Prostate gland (tissue), 2 donors: ENCODE data around the gene SPCS3. TPM values are rescaled to one million over a fixed set of nuclear protein-coding genes. Genes with fewer than 3 reads are reported as not detected.

Experiments used
- DNase-seq: peaks from one replicate; pipeline ENCODE4 v3.0.0-alpha.2; 2019; ENCODE audit warnings: low spot score
- H3K27ac ChIP-seq, 2 donors: fragments of 200-600 bp; sonication (generic); 2 replicates each; pipeline ENCODE4 v1.5.1; 2017 to 2019
- H3K27me3 ChIP-seq: fragments of 200-600 bp; sonication (generic); replicated peaks from 2 replicates; pipeline ENCODE4 v1.5.1; 2019; ENCODE audit not compliant: insufficient read depth
- H3K36me3 ChIP-seq, 2 donors: fragments of 200-600 bp; sonication (generic); 1 replicate in 1 of 2; 2 replicates in 1 of 2; pipeline versions ENCODE4 v1.5.1 to v1.8.1; 2017 to 2019
- H3K4me1 ChIP-seq: fragments of 200-600 bp; sonication (generic); replicated peaks from 2 replicates; pipeline ENCODE4 v1.5.1; 2019
- H3K4me3 ChIP-seq, 2 donors: fragments of 200-600 bp; sonication (generic); 2 replicates each; pipeline ENCODE4 v1.5.1; 2017 to 2019
- H3K9me3 ChIP-seq: fragments of 200-600 bp; sonication (generic); 2 replicates; pipeline ENCODE4 v1.5.1; 2017
- POLR2A ChIP-seq: fragments of 450-650 bp; IDR thresholded peaks from one replicate; pipeline ENCODE4 v1.6.1; 2016; ENCODE audit warnings: antibody characterized with exemption, mild to moderate bottlenecking
- POLR2AphosphoS5 ChIP-seq: sonication (generic); formaldehyde crosslinking; IDR thresholded peaks from one replicate; pipeline ENCODE4 v1.6.1; 2017; ENCODE audit warnings: antibody characterized with exemption
- WGBS: methylation state at CpG from one replicate; pipeline ENCODE4 v1.1.5; 2018; 5-methylcytosine and 5-hydroxymethylcytosine counted together
- intact Hi-C: fragments of 100-400 bp; cut with DNase I; formaldehyde crosslinking; loops from one replicate; pipeline ENCODE4 v1.14.2; 2022
- total RNA-seq, 2 donors: library from RNA; depleted of rRNA; stranded (reverse); fragments of >200 nt; gene quantifications; one replicate each; pipeline ENCODE4 v1.1.0, GENCODE V29; 2016
- TF ChIP-seq, protein P1 (sequence below), 4 experiments: fragments of 200-600 bp in 2 of 4; fragments of 450-650 bp in 2 of 4; sonication (generic) in 2 of 4; IDR thresholded peaks; 1 replicate in 3 of 4; 2 replicates in 1 of 4; pipeline ENCODE4 v1.5.1; 2016 to 2019; ENCODE audit warnings: antibody characterized with exemption in 4 of 4, mild to moderate bottlenecking in 2 of 4, moderate library complexity in 2 of 4

SPCS3 gene
- total RNA-seq, 2 donors from 2014 or later = 41.7 to 68.4 TPM

DNA sequence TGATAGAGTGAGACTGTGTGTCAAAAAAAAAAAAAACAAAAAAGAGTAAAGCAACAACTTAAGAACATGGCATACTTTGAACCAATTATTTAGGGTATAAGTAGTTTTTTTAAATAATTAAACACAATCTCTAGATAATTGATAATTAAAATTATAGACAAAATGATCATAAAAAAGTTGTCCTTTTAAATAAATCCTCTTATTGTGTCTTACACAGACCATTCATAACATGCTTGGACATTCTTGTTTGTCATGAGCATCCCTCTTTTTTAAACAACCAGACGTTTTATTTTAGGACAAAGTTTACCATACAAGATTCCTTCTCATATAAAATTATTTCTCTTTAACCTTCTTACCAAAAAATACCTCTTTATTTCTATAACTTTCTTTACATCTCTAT lies 35.1 kb downstream of the SPCS3 start:
- Histone ChIP-seq H3K27me3 (no peaks in the 10 kb centered on the region), H3K36me3 (no peaks in the 10 kb centered on the region), H3K4me1 (no peaks in the 10 kb centered on the region), H3K27ac (no peak overlapping the region), H3K4me3 (no peak overlapping the region), H3K9me3 (no peaks in the 10 kb centered on the region)
- DNase-seq = no peak
- WGBS = 64% methylated on average over 1 of the region's 1 CpG
- TF ChIP-seq, protein P1, sequence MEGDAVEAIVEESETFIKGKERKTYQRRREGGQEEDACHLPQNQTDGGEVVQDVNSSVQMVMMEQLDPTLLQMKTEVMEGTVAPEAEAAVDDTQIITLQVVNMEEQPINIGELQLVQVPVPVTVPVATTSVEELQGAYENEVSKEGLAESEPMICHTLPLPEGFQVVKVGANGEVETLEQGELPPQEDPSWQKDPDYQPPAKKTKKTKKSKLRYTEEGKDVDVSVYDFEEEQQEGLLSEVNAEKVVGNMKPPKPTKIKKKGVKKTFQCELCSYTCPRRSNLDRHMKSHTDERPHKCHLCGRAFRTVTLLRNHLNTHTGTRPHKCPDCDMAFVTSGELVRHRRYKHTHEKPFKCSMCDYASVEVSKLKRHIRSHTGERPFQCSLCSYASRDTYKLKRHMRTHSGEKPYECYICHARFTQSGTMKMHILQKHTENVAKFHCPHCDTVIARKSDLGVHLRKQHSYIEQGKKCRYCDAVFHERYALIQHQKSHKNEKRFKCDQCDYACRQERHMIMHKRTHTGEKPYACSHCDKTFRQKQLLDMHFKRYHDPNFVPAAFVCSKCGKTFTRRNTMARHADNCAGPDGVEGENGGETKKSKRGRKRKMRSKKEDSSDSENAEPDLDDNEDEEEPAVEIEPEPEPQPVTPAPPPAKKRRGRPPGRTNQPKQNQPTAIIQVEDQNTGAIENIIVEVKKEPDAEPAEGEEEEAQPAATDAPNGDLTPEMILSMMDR (IDR thresholded peaks at IDR 0.05) = no peak
- TF ChIP-seq POLR2A (no peak), POLR2AphosphoS5 (no peak)
- intact Hi-C loops = no loop called here

DNA sequence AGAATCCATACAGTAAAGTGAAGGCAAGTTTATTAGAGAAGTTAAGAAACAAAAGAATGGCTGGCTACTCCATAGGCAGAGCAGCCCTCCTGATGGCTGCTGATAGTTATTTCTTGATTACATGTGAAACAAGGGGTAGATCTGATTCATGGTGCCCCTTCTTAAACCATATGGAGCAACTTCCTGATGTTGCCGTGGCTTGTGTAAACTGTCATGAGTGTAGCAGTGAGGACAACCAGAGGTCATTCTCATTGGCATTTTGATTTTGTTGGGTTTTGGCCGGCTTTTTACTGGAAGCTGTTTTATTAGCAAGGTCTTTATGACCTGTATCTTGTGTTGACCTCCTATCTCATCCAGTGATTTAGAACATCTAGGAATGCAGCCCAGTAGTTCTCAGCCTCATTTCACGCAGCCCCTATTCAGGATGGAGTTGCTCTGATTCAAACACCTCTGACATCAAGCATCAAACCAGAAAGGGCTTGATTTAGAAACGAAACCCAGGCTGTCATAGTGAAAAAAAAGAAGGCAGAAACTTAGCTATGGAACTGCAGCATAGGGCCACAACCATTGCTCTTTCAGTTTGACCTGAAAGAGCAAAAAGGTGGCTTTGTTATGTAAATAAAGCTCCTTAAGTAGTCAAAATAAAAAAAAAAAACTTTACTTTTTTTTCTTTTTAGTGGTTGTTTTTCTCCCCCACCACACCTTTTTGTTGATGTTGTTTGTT lies 37.8 kb downstream of the SPCS3 start:
- Histone ChIP-seq H3K4me1 (no peaks in the 10 kb centered on the region), H3K4me3 (no peak overlapping the region), H3K27me3 (no peaks in the 10 kb centered on the region), H3K36me3 (no peaks in the 10 kb centered on the region), H3K27ac (no peak overlapping the region), H3K9me3 (no peaks in the 10 kb centered on the region)
- intact Hi-C loops = no loop called here
- TF ChIP-seq POLR2A (no peak), POLR2AphosphoS5 (no peak)
- TF ChIP-seq, protein P1 (IDR thresholded peaks at IDR 0.05) = no peak
- no peak for DNase-seq
- WGBS = 35% methylated on average over 4 of the region's 4 CpGs

DNA sequence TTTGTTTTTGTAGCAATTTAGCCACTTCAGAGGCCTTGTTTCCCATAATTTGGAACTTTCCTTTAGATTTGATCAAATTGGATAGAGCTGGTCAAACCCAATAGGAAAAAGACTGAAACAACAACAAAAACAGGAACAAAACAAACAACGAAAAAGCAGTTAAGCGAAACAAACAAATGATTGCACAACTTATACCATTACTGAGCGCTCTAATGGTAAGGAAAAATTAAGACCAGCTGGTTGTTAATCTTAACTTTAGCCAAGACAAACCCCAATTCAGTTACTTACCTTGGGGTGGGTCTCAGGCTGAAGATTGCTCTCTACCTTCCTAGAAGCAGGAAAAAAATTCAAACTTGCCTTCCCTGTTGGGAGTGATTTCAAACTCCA lies 38.3 kb downstream of the SPCS3 start:
- Histone ChIP-seq H3K27me3 (no peaks in the 10 kb centered on the region), H3K36me3 (no peaks in the 10 kb centered on the region), H3K4me3 (no peak overlapping the region), H3K9me3 (no peaks in the 10 kb centered on the region), H3K4me1 (no peaks in the 10 kb centered on the region), H3K27ac (no peak overlapping the region)
- no peak for TF ChIP-seq POLR2AphosphoS5
- no peak for TF ChIP-seq POLR2A
- TF ChIP-seq, protein P1 (IDR thresholded peaks at IDR 0.05) = no peak
- 98% methylated on average over 3 of the region's 3 CpGs for WGBS
- DNase-seq = no peak
- intact Hi-C loops = no loop called here

DNA sequence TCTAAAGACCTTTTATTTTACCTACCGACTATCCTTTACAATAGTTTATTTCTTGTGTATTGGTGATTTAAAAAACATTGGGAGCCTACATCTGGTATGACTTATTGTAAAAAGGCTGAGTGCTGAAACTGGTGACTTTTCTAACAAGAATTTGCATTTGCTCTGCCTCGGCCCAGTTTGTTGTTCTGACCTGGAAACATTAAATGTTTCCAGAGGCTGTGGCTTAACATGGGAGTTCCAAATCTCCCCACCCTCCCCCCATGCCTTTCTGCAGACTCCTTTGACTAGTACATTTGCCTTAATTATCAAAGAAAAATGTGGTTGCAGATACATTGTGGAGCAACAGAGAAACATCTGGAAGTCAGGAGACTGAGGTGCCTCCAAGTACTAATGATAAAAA lies 39.8 kb downstream of the SPCS3 start:
- H3K9me3 ChIP-seq = no peaks in the 10 kb centered on the region
- H3K36me3 ChIP-seq = no peaks in the 10 kb centered on the region
- H3K4me1 ChIP-seq = no peaks in the 10 kb centered on the region
- no peak for DNase-seq
- H3K4me3 ChIP-seq = no peak overlapping the region
- no peaks in the 10 kb centered on the region for H3K27me3 ChIP-seq
- TF ChIP-seq, protein P1 (IDR thresholded peaks at IDR 0.05) = no peak
- TF ChIP-seq POLR2A = no peak
- no peak for TF ChIP-seq POLR2AphosphoS5
- intact Hi-C loops = no loop called here
- 71% methylated on average over 2 of the region's 2 CpGs for WGBS
- no peak overlapping the region for H3K27ac ChIP-seq

DNA sequence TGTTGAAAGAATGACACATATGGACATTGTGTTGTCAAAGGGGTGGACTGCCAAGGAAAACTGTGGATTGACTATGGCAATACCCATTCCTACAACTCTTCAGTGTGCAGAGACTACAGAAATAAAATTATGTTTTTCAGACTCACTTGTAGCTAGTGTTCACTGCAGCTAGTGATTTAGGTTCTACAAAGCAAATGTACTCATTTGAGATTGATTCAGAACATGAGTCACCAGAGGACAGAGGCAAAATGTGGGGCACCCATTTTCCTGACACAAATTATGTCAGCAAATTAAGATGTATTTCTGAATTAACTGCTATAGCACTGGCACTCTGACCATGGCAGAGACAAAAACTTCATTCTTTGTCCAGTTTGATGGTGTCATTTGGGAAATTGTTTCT lies 40.7 kb downstream of the SPCS3 start:
- Histone ChIP-seq H3K27me3 (no peaks in the 10 kb centered on the region), H3K4me1 (no peaks in the 10 kb centered on the region), H3K27ac (no peak overlapping the region), H3K9me3 (no peaks in the 10 kb centered on the region), H3K4me3 (no peak overlapping the region), H3K36me3 (no peaks in the 10 kb centered on the region)
- intact Hi-C loops = no loop called here
- TF ChIP-seq, protein P1 (IDR thresholded peaks at IDR 0.05) = no peak
- TF ChIP-seq POLR2AphosphoS5 = no peak
- TF ChIP-seq POLR2A = no peak
- DNase-seq = no peak
